ENCODE results near the gene PROX1.

Gene PROX1

DNA sequence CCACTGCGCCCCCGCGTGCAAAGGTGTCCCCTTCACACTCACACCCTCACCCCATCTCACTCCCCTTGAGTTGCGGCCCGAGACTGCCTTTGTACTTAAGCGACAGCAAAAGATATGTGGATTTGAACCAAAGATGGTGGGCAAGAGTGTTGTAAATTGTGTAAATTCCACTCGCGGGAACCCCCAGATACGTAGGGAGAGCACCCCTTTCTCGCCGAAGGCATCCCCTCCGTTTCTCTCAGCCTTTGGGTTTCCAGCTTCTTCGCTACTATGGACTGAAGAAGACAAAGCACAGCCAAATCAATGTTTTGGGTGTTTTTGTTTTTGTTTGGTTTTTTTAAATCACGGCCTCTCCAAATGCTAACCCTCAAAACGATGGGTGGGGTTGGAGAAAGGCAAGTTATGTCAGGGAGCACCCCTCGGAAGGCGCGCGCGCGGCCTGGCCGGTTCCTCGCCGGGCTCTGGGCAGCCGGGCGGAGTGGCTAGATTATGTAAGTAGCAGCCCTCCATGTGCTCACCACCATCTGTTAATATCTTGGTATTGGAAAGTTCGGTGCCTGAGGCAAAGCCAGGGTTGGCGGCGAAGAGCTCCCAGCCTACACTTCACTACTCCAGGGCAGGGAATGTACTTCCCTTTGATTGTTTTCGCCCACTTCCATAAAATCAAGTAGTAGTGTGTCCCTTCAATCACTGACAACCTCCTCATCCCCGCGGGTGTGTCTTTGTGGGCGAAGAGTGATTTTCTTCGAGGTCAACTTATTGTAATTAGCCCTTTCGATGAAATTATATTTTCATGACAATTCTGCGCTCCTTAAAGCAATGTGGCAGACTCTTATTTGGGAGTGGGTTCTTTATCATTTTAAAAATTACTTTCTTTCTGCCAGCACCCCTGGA is 4.0 kb upstream of the PROX1 start:
- in situ Hi-C loops (cut with MboI; ENCODE audit: low sequenced_read_pairs, unreplicated experiment): no loop called here
- no peak for DNase-seq (ENCODE audit: low spot score)
- TF ChIP-seq, protein P1, sequence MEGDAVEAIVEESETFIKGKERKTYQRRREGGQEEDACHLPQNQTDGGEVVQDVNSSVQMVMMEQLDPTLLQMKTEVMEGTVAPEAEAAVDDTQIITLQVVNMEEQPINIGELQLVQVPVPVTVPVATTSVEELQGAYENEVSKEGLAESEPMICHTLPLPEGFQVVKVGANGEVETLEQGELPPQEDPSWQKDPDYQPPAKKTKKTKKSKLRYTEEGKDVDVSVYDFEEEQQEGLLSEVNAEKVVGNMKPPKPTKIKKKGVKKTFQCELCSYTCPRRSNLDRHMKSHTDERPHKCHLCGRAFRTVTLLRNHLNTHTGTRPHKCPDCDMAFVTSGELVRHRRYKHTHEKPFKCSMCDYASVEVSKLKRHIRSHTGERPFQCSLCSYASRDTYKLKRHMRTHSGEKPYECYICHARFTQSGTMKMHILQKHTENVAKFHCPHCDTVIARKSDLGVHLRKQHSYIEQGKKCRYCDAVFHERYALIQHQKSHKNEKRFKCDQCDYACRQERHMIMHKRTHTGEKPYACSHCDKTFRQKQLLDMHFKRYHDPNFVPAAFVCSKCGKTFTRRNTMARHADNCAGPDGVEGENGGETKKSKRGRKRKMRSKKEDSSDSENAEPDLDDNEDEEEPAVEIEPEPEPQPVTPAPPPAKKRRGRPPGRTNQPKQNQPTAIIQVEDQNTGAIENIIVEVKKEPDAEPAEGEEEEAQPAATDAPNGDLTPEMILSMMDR (IDR thresholded peaks at IDR 0.05; ENCODE audit: borderline replicate concordance, control extremely low read depth, extremely low read depth, insufficient read depth, missing control alignments): no peak

DNA sequence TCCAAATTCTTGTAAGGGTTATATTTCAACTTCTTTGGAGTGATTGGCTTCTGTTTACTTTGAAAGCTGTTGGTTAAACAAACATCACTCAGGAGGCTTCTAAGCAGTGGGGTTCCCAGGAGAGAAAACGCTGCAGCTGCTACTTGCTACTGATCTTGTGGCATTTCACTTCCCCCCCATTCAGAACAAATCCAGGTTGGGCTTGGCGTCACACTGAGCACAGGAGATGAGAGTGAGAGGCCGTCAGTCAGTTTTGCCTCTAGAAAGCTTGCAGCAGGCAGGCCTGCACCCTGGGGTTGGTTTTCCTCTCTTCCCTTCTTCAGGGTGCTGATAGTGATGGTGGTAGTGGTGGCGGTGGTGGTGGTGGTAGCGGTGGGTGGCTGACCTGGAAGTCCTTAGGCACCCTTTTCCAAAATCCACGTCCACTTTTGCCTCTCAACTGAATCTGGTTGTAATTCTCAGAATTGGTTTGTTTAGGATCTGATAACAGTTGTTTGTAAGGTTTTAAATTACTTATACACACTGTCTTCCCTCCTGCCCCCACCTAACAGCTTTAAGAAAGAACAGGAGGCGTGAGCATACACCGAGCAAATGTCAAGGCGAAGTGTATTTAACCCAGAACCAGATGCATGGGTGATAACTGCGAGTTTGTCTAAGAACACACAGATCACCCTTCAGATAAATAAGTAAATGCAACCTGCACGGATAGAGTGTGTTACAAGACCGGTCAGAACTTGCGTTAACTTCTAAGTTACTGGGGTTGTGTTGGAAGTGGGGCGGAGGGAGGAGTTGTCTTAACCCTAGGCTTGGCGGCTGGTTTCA is 3.2 kb upstream of the PROX1 start:
- TF ChIP-seq, protein P1 (IDR thresholded peaks at IDR 0.05; ENCODE audit: borderline replicate concordance, control extremely low read depth, extremely low read depth, insufficient read depth, missing control alignments): no peak
- in situ Hi-C loops (cut with MboI; ENCODE audit: low sequenced_read_pairs, unreplicated experiment): no loop called here
- DNase-seq (ENCODE audit: low spot score): no peak

DNA sequence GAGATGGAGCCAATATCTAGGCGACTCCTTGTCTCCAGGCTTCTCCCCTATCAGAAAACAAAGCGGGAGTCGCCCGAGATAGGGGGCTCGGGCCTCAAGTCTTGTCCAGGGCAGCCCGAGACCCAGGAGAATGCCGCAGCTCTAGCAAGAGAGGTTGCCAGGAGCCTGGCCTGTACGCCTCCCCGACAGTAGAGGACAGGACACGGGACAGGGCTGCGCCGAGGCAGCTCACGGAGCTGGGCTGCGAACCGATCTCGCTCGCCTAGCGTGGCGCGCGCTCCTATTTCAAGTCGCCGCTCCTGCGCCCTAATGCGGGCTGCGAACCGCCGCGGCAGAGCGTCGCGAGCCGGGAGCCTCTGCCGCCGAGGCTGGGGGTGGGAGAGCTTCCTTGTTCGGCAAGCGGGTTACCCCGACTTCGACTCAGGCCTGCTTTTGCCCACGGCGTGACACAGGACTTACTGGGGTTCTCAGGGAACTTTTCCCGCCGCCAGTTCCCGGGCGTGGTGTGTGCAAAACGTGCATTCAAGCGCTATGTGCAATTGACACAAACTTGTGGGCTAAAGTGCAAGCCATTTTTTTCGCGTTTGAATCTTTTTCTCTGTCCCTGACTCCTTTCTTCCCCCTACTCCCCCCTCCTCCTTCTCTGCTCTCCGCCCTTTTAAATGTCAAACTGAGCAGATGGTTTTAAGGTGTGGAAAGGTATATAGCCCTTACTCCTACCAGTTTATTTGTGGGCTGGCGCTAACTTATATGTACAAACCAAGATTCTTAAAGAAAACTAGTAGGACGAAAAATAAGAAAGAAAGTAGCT is 2.4 kb upstream of the PROX1 start:
- no peak for DNase-seq (ENCODE audit: low spot score)
- TF ChIP-seq, protein P1 (IDR thresholded peaks at IDR 0.05; ENCODE audit: borderline replicate concordance, control extremely low read depth, extremely low read depth, insufficient read depth, missing control alignments): no peak
- in situ Hi-C loops (cut with MboI; ENCODE audit: low sequenced_read_pairs, unreplicated experiment): no loop called here

DNA sequence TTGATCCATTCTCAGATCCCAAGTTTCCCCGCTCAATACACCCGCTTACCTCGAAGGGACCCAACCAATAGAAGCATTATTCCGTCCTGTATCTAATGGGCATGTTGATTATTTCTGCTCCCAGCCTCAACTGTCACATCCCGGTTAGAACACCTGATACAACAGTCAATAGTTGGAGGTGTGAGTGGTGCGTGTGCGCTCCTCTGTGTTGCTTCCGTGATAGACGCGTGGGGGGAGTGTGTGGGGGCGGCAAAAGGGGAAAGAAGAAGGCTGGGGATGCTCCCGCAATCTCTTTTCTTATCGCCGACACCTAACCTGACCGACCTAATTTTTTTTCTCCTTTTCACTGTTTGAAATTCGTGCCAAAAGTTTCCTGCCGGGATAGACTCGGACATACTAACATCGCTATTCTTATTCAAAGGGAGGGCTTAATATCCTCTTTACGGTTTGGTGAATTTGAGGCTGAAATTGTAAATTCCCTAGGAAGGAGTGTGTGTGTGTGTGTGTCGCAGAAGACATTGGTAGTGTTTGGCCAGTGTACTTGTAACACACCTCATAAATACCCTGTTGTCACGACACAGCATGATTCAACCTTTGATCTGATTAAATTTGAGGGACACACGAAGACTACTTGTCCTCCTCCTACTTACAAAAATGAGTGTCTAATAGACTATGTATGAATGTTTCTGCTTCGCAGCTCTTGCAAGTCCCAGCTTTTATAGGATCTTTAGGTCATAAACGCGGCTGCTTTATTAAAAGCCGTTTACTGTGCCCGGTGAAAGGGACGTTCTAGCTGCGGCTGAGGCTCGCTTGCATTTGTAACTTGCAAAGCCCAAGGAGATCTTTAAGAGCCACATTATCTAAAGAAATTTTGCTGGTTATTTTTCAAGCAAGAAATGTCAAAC is 1.5 kb upstream of the PROX1 start:
- in situ Hi-C loops (cut with MboI; ENCODE audit: low sequenced_read_pairs, unreplicated experiment): no loop called here
- DNase-seq (ENCODE audit: low spot score): no peak
- TF ChIP-seq, protein P1 (IDR thresholded peaks at IDR 0.05; ENCODE audit: borderline replicate concordance, control extremely low read depth, extremely low read depth, insufficient read depth, missing control alignments): no peak

DNA sequence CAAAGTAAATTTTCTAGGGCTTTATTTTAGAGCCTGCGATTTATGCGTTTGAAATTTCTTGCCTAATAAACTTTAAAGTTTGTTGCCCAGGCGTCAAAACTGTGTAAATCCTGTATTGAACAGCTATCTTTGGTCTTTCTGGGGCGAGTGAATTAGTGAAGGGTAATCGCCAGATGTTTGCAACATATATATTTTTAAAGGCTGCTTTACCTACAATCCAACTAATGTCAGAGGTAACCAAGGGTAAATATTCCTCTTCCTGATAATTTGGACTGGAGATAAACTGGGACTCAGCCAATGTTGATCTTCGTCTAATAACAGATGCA is 885 bp upstream of the PROX1 start:
- TF ChIP-seq, protein P1 (IDR thresholded peaks at IDR 0.05; ENCODE audit: borderline replicate concordance, control extremely low read depth, extremely low read depth, insufficient read depth, missing control alignments): no peak
- no peak for DNase-seq (ENCODE audit: low spot score)
- in situ Hi-C loops (cut with MboI; ENCODE audit: low sequenced_read_pairs, unreplicated experiment): no loop called here
